ENCODE measurements around the gene TMEM94. TPM values are rescaled to one million over a fixed set of nuclear protein-coding genes. Genes with fewer than 3 reads are reported as not detected.

The TMEM94 gene
- polyA plus RNA-seq, 2 of the 4 experiments (the other 2 are of a cell fraction) = 30.5 to 63.8 TPM

DNA sequence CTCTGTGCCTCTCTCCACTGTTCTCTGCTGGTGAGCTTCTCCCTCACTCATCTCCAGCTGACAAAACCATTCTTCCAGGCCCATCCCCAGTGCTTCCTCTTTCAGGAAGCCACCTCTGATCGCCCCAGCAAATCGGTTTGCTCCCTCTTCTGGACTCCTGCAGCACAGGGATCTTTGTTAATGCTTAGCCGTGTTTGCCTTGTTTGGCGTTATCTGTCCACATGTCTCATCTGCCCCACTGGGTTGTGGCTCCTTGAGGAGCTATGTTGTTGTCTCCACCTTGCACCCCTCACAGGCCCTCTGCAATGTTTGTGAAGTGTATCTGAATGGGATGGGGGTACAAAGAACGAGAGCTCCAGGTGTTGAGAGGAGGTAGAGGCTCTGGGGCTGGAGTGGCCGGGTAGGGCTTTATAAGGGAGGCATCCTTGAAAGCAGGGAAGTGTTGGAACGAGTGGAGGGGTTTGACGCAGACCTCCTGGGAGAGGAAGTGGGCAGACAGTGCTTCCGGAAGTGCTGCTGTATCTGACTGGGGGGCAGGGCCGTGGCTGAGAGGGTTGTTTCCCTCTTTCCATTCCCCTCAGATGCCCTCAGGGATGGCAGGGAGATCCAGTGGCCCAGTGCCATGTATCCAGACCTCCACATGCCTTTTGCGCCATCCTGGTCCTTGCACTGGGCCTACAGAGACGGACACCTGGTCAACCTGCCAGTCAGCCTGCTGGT lies 31.1 kb downstream of the TMEM94 start:
- Histone ChIP-seq H3K4me3 (no peak overlapping the region), H3K27ac (no peak overlapping the region), H3K4me2 (no peak overlapping the region), H3K4me1 (no peaks in the 10 kb centered on the region), H3K9me3 (no peaks in the 10 kb centered on the region)
- WGBS (ENCODE audit: missing lambda C conversion rate) = 86% methylated on average over 12 of the region's 12 CpGs
- DNase-seq (ENCODE audit: low read depth in 1 of 2, low spot score in 1 of 2) = no peak
- POLR2A ChIA-PET = no interaction called here
- CTCF ChIA-PET = interaction anchor here (0.6 to 2.8 kb wide), 18 partner anchors 8 to 262 kb away, joined by 3 to 7 read pairs (median 4); partner anchors contain the start of genes TMEM94 and TSEN54
- ATAC-seq = peak in 1 of 2 experiments; percentile 9; a peak in 2 of 6 replicates
- TF ChIP-seq EHF (CRISPR knock-in tag; IDR thresholded peaks at IDR 0.05) = no peak
- no peak for TF ChIP-seq KDM5A (IDR thresholded peaks at IDR 0.05)
- no peak for TF ChIP-seq NFE2L2 (conservative IDR thresholded peaks at IDR 0.05; ENCODE audit: low read length)
- TF ChIP-seq MYC (IDR thresholded peaks at IDR 0.05; ENCODE audit: borderline replicate concordance, low read length) = no peak
- no peak for TF ChIP-seq HOXB13 (CRISPR knock-in tag; IDR thresholded peaks at IDR 0.05; ENCODE audit: low read depth)
- TF ChIP-seq RFX5 (IDR thresholded peaks at IDR 0.05) = no peak
- no peak for TF ChIP-seq ESRRA (IDR thresholded peaks at IDR 0.05; ENCODE audit: borderline replicate concordance, low read length)
- TF ChIP-seq, protein P1, sequence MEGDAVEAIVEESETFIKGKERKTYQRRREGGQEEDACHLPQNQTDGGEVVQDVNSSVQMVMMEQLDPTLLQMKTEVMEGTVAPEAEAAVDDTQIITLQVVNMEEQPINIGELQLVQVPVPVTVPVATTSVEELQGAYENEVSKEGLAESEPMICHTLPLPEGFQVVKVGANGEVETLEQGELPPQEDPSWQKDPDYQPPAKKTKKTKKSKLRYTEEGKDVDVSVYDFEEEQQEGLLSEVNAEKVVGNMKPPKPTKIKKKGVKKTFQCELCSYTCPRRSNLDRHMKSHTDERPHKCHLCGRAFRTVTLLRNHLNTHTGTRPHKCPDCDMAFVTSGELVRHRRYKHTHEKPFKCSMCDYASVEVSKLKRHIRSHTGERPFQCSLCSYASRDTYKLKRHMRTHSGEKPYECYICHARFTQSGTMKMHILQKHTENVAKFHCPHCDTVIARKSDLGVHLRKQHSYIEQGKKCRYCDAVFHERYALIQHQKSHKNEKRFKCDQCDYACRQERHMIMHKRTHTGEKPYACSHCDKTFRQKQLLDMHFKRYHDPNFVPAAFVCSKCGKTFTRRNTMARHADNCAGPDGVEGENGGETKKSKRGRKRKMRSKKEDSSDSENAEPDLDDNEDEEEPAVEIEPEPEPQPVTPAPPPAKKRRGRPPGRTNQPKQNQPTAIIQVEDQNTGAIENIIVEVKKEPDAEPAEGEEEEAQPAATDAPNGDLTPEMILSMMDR (IDR thresholded peaks at IDR 0.05) = no peak
- no peak for TF ChIP-seq CBX8 (IDR thresholded peaks at IDR 0.05)
- TF ChIP-seq FOSL2 (IDR thresholded peaks at IDR 0.05) = no peak
- TF ChIP-seq FOSL2 (CRISPR knock-in tag; IDR thresholded peaks at IDR 0.05) = no peak
- TF ChIP-seq, protein P2, sequence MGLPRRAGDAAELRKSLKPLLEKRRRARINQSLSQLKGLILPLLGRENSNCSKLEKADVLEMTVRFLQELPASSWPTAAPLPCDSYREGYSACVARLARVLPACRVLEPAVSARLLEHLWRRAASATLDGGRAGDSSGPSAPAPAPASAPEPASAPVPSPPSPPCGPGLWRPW (IDR thresholded peaks at IDR 0.05) = no peak
- TF ChIP-seq, protein P3, sequence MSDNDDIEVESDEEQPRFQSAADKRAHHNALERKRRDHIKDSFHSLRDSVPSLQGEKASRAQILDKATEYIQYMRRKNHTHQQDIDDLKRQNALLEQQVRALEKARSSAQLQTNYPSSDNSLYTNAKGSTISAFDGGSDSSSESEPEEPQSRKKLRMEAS (IDR thresholded peaks at IDR 0.05) = no peak
- TF ChIP-seq, protein P4, sequence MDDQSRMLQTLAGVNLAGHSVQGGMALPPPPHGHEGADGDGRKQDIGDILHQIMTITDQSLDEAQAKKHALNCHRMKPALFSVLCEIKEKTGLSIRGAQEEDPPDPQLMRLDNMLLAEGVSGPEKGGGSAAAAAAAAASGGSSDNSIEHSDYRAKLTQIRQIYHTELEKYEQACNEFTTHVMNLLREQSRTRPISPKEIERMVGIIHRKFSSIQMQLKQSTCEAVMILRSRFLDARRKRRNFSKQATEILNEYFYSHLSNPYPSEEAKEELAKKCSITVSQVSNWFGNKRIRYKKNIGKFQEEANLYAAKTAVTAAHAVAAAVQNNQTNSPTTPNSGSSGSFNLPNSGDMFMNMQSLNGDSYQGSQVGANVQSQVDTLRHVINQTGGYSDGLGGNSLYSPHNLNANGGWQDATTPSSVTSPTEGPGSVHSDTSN (IDR thresholded peaks at IDR 0.05) = no peak
- no peak for TF ChIP-seq EP300 (IDR thresholded peaks at IDR 0.05)
- TF ChIP-seq RAD21 (conservative IDR thresholded peaks at IDR 0.05 in 1 of 2, IDR thresholded peaks at IDR 0.05 in 1 of 2) = no peak
- FAIRE-seq = no peak

DNA sequence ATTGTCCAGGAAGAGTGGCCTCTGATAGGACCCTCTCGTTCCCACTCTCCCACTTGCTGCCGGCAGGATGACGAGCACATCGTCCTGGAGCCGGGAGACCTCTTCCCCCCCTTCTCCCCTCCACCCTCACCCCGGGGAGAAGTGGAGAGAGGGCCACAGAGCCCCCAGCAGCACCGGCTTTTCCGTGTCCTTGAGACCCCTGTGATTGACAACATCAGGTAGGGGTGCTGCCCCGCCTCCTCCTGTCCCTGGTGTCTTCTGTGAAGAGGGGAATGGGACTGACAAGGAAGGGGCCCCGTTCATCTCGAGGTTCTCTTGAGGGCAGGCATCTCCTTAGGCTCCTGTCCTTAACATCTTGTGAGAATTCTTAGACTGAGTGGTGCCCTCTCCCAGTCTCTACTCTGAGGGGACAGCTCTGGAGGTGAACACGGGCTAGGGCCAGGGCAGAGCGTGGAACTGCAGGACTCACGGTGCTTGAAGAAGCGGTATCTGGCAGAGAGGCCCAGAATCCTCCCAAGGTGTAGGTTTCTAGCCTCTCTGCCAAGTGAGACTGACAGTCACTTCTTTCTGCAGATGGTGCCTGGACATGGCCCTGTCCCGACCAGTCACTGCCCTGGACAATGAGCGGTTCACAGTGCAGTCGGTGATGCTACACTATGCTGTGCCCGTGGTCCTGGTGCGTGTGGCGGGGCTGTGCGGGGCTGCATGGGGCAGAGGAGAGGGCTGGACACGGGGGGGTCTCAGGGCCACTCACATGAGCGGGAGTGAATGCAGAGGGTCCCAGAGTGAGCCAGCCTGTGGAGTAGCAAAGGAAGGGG lies 32.5 kb downstream of the TMEM94 start:
- Histone ChIP-seq H3K27ac (no peak overlapping the region), H3K4me3 (no peak overlapping the region), H3K4me2 (no peak overlapping the region), H3K9me3 (no peaks in the 10 kb centered on the region), H3K4me1 (no peaks in the 10 kb centered on the region)
- ChIA-PET CTCF (interaction anchor here (1.6 to 1.9 kb wide), 5 partner anchors 10 to 261 kb away, joined by 4 to 11 read pairs (median 6); no protein-coding TSS in a partner anchor), POLR2A (no interaction called here)
- TF ChIP-seq EHMT2 (IDR thresholded peaks at IDR 0.05; ENCODE audit: low read depth) = no peak
- no peak for TF ChIP-seq CBX2 (IDR thresholded peaks at IDR 0.05; ENCODE audit: borderline replicate concordance, low read depth)
- ATAC-seq = no peak
- no peak for DNase-seq (ENCODE audit: low read depth in 1 of 2, low spot score in 1 of 2)
- 91% methylated on average over 21 of the region's 24 CpGs for WGBS (ENCODE audit: missing lambda C conversion rate)
- FAIRE-seq = no peak

DNA sequence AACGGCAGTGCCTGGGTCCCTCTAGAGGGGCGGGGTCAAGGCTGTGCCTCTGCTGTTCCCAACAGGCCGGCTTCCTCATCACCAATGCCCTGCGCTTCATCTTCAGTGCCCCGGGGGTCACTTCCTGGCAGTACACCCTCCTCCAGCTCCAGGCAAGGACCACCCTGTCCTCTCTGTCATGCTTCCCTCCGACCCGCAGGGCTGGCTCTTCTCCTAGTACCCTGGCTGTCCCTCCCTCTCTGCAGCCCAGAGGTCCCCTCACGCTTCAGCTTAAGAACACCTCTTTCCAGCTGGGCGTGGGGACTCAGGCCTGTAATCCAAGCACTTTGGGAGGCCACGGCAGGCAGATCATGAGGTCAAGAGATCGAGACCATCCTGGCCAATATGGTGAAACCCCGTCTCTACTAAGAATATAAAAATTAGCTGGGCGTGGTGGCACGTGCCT lies 33.1 kb downstream of the TMEM94 start:
- Histone ChIP-seq H3K27ac (no peak overlapping the region), H3K4me1 (no peaks in the 10 kb centered on the region), H3K4me3 (no peak overlapping the region), H3K9me3 (no peaks in the 10 kb centered on the region), H3K4me2 (no peak overlapping the region)
- 89% methylated on average over 14 of the region's 14 CpGs for WGBS (ENCODE audit: missing lambda C conversion rate)
- DNase-seq (ENCODE audit: low read depth in 1 of 2, low spot score in 1 of 2) (no peak), ATAC-seq (no peak), FAIRE-seq (no peak)
- CTCF ChIA-PET = interaction anchor here (0.6 to 1.9 kb wide), 9 partner anchors 9 to 220 kb away, joined by 3 to 11 read pairs (median 3); no protein-coding TSS in a partner anchor
- POLR2A ChIA-PET = no interaction called here
- TF ChIP-seq CBX8 (IDR thresholded peaks at IDR 0.05) (no peak), CHD4 (IDR thresholded peaks at IDR 0.05; ENCODE audit: borderline replicate concordance) (no peak), RNF2 (IDR thresholded peaks at IDR 0.05; ENCODE audit: borderline replicate concordance, low read depth) (no peak), POLR2A (IDR thresholded peaks at IDR 0.05; ENCODE audit: low read length) (no peak), JUNB (IDR thresholded peaks at IDR 0.05) (no peak), RARB (CRISPR knock-in tag; IDR thresholded peaks at IDR 0.05) (no peak), ZC3H11A (IDR thresholded peaks at IDR 0.05) (no peak)
- TF ChIP-seq, protein P1 (IDR thresholded peaks at IDR 0.05) = no peak
- TF ChIP-seq, protein P5, sequence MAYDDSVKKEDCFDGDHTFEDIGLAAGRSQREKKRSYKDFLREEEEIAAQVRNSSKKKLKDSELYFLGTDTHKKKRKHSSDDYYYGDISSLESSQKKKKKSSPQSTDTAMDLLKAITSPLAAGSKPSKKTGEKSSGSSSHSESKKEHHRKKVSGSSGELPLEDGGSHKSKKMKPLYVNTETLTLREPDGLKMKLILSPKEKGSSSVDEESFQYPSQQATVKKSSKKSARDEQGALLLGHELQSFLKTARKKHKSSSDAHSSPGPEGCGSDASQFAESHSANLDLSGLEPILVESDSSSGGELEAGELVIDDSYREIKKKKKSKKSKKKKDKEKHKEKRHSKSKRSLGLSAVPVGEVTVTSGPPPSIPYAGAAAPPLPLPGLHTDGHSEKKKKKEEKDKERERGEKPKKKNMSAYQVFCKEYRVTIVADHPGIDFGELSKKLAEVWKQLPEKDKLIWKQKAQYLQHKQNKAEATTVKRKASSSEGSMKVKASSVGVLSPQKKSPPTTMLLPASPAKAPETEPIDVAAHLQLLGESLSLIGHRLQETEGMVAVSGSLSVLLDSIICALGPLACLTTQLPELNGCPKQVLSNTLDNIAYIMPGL (CRISPR knock-in tag; IDR thresholded peaks at IDR 0.05; ENCODE audit: borderline replicate concordance) = no peak

Data from A549 (cell line).